GM12865 (cell line): ENCODE results near the gene GLIS1.

Experiments
- DNase-seq: peaks from one replicate; pipeline ENCODE4 v3.0.0; 2010; ENCODE audit warnings: low read depth
- H3K4me3 ChIP-seq: 2 replicates; pipeline ENCODE4 v1.5.1; 2011; ENCODE audit warnings: mild to moderate bottlenecking, low read depth, low read length, control low read depth
- CTCF ChIP-seq: IDR thresholded peaks from 2 replicates; pipeline ENCODE4 v1.5.1; 2011; ENCODE audit warnings: low read length, control low read depth, low read depth, inconsistent platforms; ENCODE audit not compliant: insufficient read depth; ENCODE audit errors: missing control alignments

The GLIS1 gene

GRCh38 chr1:53544728-53545515 lies 194.0 kb downstream of the GLIS1 start:
- no peak for TF ChIP-seq CTCF
- no peak for DNase-seq
- no peak overlapping the region for H3K4me3 ChIP-seq

DNA sequence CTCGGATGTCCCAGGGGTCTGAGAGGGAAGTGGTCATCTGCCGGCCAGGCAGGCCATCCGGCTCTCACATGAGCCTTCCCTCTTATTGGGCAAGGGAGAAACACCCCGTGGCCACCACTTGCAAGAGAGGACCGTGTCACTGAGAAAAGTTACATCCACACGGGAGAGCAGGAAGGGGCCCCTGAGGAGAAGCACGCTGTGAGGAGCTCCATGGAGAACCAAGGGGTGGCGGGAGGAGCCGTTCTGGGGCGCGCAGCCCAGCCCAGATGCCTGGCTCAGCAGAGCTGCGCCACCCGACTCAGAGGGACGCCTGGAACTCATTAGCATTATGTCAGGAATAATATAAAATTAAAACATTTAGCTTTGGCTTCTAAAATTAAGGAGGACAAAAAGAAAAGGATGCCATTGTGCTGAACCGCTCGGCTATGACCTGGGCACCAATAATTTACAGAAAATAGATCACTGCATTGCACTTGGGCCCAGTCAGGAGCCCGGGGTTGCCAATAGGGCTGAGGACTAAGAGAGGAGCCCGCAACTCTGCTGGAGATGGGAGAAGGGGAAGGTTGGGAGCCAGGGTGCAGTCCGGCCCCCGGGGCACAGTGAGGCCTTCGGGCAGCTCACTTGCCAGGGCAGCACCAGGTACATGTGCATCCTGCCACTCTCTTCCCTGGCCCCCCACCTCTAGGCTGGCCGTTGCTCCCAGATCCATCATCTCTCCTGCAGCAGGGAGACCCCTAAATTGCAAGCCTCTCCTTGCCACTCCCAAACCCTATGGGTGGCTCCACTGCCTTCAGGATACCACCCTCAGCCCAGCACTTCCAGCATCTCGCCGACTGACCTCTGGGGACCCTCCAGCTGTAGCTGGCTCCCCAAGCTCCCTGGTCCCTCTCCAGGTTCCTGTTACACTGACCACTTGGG lies 194.9 kb downstream of the GLIS1 start:
- TF ChIP-seq CTCF: no peak
- H3K4me3 ChIP-seq: no peak overlapping the region
- DNase-seq: no peak

GRCh38 chr1:53543130-53543777 lies 195.7 kb downstream of the GLIS1 start:
- DNase-seq: no peak
- no peak overlapping the region for H3K4me3 ChIP-seq
- no peak for TF ChIP-seq CTCF

DNA sequence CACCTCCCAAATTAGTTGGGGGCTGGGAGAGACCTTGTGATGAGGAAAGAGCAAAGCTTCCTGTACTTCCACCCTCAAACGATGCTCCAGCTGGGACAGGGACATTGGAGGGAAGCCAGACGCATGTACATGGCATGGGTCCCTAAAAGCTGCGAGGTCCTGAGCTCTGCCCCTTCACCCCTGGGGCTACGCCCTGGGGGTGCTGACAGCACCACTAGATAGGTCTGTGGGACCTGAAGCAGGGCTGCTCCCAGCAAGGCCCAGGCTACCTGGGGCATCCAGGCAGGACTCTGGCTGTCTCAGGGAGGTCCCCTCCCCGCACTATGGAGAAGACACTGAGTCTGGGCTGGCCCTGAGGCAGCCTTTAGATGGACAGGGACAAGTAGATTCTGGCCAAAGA lies 196.4 kb downstream of the GLIS1 start:
- H3K4me3 ChIP-seq: no peak overlapping the region
- TF ChIP-seq CTCF: no peak
- DNase-seq: no peak

- peak; percentile 10 for DNase-seq
- TF ChIP-seq CTCF: peak; percentile 43
- no peak overlapping the region for H3K4me3 ChIP-seq
Measured at GRCh38 chr1:53541761-53542550, 197.0 kb downstream of the GLIS1 start.

GRCh38 chr1:53541263-53541625 lies 197.7 kb downstream of the GLIS1 start:
- DNase-seq: no peak
- no peak for TF ChIP-seq CTCF
- H3K4me3 ChIP-seq: no peak overlapping the region
